Measurements from ENCODE around the gene FDXR.

Gene FDXR

DNA sequence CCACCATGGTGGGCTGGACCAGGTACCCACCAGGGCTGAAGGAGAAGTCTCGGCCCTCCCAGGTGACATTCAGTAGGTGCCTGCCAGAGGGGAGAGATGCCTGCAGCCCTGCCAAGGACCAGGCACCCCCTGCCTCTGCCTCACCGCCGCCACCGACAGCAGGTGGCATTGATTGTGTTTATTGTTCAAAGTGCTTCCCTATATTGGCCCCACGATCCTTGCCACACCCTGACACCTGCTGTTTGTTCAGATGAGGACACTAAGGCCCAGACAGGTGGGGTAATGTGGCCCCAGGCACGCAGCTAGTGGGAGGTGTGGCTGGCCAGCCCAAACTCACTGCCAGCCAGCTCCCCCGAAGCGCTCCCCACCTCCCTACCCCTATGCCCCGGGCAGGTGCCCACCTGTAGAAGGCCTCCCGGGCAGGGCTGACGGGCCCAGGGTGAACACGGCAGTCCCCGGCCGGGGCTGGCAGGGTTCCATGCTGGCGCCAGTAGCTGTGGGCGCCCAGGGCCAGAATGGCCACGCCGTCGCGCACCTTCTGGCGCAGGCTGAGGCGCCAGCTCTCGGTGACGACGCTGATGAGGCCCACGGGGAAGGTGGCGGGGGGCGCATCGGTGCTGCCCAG lies 21.1 kb downstream of the FDXR start:
- Mint-ChIP-seq H3K9me3 (no peaks in the 10 kb centered on the region), H3K4me1 (ENCODE audit: low read depth) (peaks cover 4% of the 10 kb centered on the region), H3K27me3 (peaks cover 89% of the 10 kb centered on the region), H3K4me3 (no peak overlapping the region), H3K27ac (no peak overlapping the region), H3K36me3 (ENCODE audit: low read depth) (no peaks in the 10 kb centered on the region)
- intact Hi-C loops (cut with micrococcal nuclease): no loop called here

GRCh38 chr17:74850914-74851313 lies 21.9 kb downstream of the FDXR start:
- Mint-ChIP-seq H3K27me3 (peaks cover 86% of the 10 kb centered on the region), H3K4me3 (no peak overlapping the region), H3K36me3 (ENCODE audit: low read depth) (no peaks in the 10 kb centered on the region), H3K27ac (no peak overlapping the region), H3K4me1 (ENCODE audit: low read depth) (peaks cover 4% of the 10 kb centered on the region), H3K9me3 (no peaks in the 10 kb centered on the region)
- intact Hi-C loops (cut with micrococcal nuclease): no loop called here

DNA sequence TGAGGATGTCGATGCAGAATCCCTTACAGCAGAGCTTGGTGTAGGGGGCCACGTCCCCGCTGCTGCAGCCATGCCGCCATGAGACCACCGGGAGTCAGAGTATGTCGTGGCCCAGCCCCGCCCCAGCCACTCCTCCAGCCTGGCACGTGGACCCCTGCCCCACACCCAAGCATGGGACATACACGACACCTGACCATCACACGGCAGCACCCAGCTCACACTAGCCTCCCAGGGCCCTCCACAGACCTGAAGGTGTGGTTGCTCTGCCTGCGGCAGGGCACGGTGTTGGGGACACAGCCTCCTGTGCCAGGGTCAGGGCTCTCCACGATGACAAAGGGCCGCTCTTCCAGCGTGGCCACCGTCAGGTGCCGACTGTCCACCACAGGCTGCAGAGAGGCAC lies 22.5 kb downstream of the FDXR start:
- Mint-ChIP-seq H3K4me1 (ENCODE audit: low read depth) (peaks cover 4% of the 10 kb centered on the region), H3K36me3 (ENCODE audit: low read depth) (no peaks in the 10 kb centered on the region), H3K27ac (no peak overlapping the region), H3K4me3 (no peak overlapping the region), H3K27me3 (peaks cover 85% of the 10 kb centered on the region), H3K9me3 (no peaks in the 10 kb centered on the region)
- intact Hi-C loops (cut with micrococcal nuclease): no loop called here

GRCh38 chr17:74848656-74849399 lies 24.0 kb downstream of the FDXR start:
- peaks cover 76% of the 10 kb centered on the region for H3K27me3 Mint-ChIP-seq

DNA sequence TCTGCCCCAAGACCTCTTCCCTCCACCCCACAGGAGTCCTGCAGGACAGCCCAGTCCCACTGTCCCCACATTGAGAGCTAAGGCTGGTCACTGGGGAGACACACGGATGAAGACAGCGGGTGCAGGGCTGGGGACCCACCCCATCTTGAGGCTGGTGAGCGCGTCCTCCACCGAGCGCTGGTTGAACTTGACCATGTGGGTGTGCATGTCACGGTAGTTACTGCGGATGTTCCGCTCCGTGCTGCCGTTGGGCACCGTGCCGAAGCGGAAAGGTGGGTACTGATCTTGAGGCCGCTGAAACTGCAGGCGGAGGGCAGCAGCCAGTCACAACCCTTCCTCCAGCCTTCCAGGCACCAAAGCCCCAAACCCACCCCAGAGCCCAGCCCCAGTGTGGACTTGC lies 26.2 kb downstream of the FDXR start:
- H3K4me3 Mint-ChIP-seq: no peak overlapping the region
- peaks cover 14% of the 10 kb centered on the region for H3K4me1 Mint-ChIP-seq (ENCODE audit: low read depth)
- no peaks in the 10 kb centered on the region for H3K36me3 Mint-ChIP-seq (ENCODE audit: low read depth)
- no peaks in the 10 kb centered on the region for H3K9me3 Mint-ChIP-seq
- intact Hi-C loops (cut with micrococcal nuclease): no loop called here
- peaks cover 63% of the 10 kb centered on the region for H3K27me3 Mint-ChIP-seq
- no peak overlapping the region for H3K27ac Mint-ChIP-seq

More at GRCh38 chr17:74848656-74849399, 24.0 kb downstream of the FDXR start:
- Mint-ChIP-seq H3K4me1 (ENCODE audit: low read depth) (peaks cover 4% of the 10 kb centered on the region), H3K4me3 (no peak overlapping the region), H3K9me3 (no peaks in the 10 kb centered on the region), H3K36me3 (ENCODE audit: low read depth) (no peaks in the 10 kb centered on the region), H3K27ac (no peak overlapping the region)
- intact Hi-C loops (cut with micrococcal nuclease): no loop called here

GRCh38 chr17:74843352-74843627 lies 29.5 kb downstream of the FDXR start:
- H3K4me1 Mint-ChIP-seq (ENCODE audit: low read depth): peaks cover 29% of the 10 kb centered on the region
- H3K4me3 Mint-ChIP-seq: no peak overlapping the region
- intact Hi-C loops (cut with micrococcal nuclease): no loop called here
- peaks cover 12% of the 10 kb centered on the region for H3K36me3 Mint-ChIP-seq (ENCODE audit: low read depth)
- no peaks in the 10 kb centered on the region for H3K9me3 Mint-ChIP-seq
- peaks cover 31% of the 10 kb centered on the region for H3K27me3 Mint-ChIP-seq
- H3K27ac Mint-ChIP-seq: no peak overlapping the region

GRCh38 chr17:74842599-74843351 lies 30.0 kb downstream of the FDXR start:
- Mint-ChIP-seq H3K27me3 (peaks cover 27% of the 10 kb centered on the region), H3K4me1 (ENCODE audit: low read depth) (peaks cover 29% of the 10 kb centered on the region), H3K4me3 (peak overlapping the region; percentile 44), H3K27ac (peak overlapping the region; percentile 87), H3K9me3 (no peaks in the 10 kb centered on the region), H3K36me3 (ENCODE audit: low read depth) (peaks cover 17% of the 10 kb centered on the region)
- intact Hi-C loops (cut with micrococcal nuclease): no loop called here

GRCh38 chr17:74842146-74842598 lies 30.6 kb downstream of the FDXR start:
- peaks cover 23% of the 10 kb centered on the region for H3K36me3 Mint-ChIP-seq (ENCODE audit: low read depth)
- peaks cover 29% of the 10 kb centered on the region for H3K4me1 Mint-ChIP-seq (ENCODE audit: low read depth)
- peak overlapping the region; percentile 87 for H3K27ac Mint-ChIP-seq
- H3K9me3 Mint-ChIP-seq: no peaks in the 10 kb centered on the region
- peaks cover 23% of the 10 kb centered on the region for H3K27me3 Mint-ChIP-seq
- H3K4me3 Mint-ChIP-seq: peak overlapping the region; percentile 44
- intact Hi-C loops (cut with micrococcal nuclease): no loop called here

DNA sequence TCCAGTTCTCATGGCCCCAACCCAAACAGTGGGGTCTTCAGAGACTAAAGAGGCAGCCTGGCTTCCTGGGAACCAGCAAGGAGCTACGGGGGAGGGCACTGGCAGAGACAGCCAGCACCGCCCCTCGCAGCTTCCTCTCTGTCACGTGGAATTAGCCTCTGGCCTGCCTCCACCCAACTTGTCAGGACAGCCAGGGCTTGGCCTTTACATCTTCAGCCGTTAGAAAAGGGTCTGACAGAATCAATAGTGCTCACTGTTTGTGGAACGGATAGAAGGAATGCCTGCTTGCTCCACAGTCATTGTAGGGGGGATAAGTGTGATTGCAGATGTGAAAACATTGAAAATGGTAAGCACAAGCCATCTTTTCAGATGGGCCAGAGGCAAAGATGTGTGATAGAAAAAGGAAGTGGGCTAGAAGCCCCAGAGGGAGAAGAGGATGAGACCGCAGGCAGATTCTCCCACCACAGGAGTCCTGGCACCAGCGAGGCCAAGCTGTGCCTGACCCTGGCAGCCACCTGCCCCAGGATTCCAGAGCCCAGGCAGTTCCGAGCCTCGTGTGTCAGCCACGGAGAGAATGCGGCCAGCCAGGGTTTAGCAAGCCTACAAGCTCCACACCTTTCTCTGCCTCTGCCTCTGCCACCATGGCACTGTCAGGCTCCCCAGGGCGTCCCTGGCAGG lies 31.7 kb downstream of the FDXR start:
- intact Hi-C loops (cut with micrococcal nuclease): no loop called here
- peak overlapping the region; percentile 54 for H3K4me3 Mint-ChIP-seq

DNA sequence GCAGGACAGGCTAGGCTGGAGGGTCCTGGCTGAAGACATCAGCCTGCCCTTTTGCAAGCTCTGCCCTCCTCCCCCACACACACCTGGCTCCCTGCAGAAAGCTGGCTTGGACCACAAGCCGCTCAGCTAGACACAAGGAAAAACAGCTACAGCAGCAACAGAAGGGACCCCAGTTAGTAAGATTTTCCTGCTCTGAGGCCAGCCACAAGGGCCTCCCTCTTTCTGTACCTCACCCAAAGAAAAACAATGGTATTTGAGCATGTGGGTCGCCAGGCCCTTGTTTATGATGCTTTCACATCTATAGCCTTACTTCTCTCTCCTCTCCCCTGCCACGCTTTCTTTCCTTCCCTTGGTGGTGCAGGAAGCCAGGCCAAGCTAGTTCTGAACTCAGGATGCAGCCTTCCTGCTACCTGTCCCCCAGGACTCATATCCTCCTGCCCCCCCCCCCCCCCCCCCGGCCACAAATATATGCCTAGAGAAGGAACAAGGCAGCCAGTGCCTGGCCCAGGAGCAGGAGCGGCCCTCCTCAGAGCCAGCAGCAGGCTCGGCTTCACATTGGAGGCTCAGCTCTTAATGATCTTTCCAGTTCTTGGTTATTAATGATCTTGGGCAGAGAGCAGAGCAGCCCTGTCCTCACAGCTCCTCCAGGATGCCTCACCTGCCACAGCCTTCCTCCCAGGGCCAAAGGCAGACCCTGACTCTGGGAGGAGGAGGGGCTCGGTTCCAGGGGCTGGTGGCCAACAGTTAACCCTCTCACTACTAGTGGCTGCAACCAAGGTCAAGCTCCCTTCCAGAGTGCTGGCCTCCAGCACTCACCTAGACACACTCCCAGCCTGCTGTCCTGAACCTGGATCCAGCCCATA lies 32.6 kb downstream of the FDXR start:
- peak overlapping the region; percentile 54 for H3K4me3 Mint-ChIP-seq
- H3K27me3 Mint-ChIP-seq: peaks cover 12% of the 10 kb centered on the region
- peaks cover 42% of the 10 kb centered on the region for H3K36me3 Mint-ChIP-seq (ENCODE audit: low read depth)
- intact Hi-C loops (cut with micrococcal nuclease): no loop called here
- peaks cover 29% of the 10 kb centered on the region for H3K4me1 Mint-ChIP-seq (ENCODE audit: low read depth)
- H3K27ac Mint-ChIP-seq: peak overlapping the region; percentile 87
- H3K9me3 Mint-ChIP-seq: no peaks in the 10 kb centered on the region

More for the DNA sequence above, 31.7 kb downstream of the FDXR start:
- Mint-ChIP-seq H3K9me3 (no peaks in the 10 kb centered on the region), H3K4me1 (ENCODE audit: low read depth) (peaks cover 29% of the 10 kb centered on the region), H3K27me3 (peaks cover 19% of the 10 kb centered on the region), H3K27ac (peak overlapping the region; percentile 87), H3K36me3 (ENCODE audit: low read depth) (peaks cover 33% of the 10 kb centered on the region)

- peaks cover 47% of the 10 kb centered on the region for H3K36me3 Mint-ChIP-seq (ENCODE audit: low read depth)
- intact Hi-C loops (cut with micrococcal nuclease): no loop called here
- peaks cover under 1% of the 10 kb centered on the region for H3K27me3 Mint-ChIP-seq
- H3K4me1 Mint-ChIP-seq (ENCODE audit: low read depth): peaks cover 43% of the 10 kb centered on the region
- no peaks in the 10 kb centered on the region for H3K9me3 Mint-ChIP-seq
- no peak overlapping the region for H3K4me3 Mint-ChIP-seq
- H3K27ac Mint-ChIP-seq: no peak overlapping the region
Measured at GRCh38 chr17:74838274-74838673, 34.5 kb downstream of the FDXR start.

- peaks cover 45% of the 10 kb centered on the region for H3K4me1 Mint-ChIP-seq (ENCODE audit: low read depth)
- peaks cover 53% of the 10 kb centered on the region for H3K36me3 Mint-ChIP-seq (ENCODE audit: low read depth)
- H3K27me3 Mint-ChIP-seq: no peaks in the 10 kb centered on the region
- H3K9me3 Mint-ChIP-seq: no peaks in the 10 kb centered on the region
- H3K4me3 Mint-ChIP-seq: no peak overlapping the region
- intact Hi-C loops (cut with micrococcal nuclease): no loop called here
- no peak overlapping the region for H3K27ac Mint-ChIP-seq
Measured at GRCh38 chr17:74836691-74837467, 35.9 kb downstream of the FDXR start.

DNA sequence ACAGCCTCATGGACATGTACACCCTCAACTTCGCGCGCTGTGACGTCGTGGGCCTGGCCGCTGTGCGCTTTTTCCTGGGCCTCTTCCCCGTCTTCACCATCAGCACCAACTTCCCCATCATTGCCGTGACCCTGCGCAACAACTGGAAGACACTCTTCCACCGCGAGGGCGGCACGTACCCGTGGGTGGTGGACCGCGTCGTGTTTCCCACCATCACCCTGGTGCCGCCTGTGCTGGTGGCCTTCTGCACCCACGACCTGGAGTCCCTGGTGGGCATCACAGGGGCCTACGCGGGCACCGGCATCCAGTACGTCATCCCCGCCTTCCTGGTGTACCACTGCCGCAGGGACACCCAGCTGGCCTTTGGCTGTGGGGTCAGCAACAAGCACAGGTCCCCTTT lies 36.6 kb downstream of the FDXR start:
- intact Hi-C loops (cut with micrococcal nuclease): no loop called here
- Mint-ChIP-seq H3K36me3 (ENCODE audit: low read depth) (peaks cover 60% of the 10 kb centered on the region), H3K4me3 (no peak overlapping the region), H3K27me3 (no peaks in the 10 kb centered on the region), H3K9me3 (no peaks in the 10 kb centered on the region), H3K27ac (no peak overlapping the region), H3K4me1 (ENCODE audit: low read depth) (peaks cover 38% of the 10 kb centered on the region)
